ENCODE measurements around the gene SMG9.

The SMG9 gene

DNA sequence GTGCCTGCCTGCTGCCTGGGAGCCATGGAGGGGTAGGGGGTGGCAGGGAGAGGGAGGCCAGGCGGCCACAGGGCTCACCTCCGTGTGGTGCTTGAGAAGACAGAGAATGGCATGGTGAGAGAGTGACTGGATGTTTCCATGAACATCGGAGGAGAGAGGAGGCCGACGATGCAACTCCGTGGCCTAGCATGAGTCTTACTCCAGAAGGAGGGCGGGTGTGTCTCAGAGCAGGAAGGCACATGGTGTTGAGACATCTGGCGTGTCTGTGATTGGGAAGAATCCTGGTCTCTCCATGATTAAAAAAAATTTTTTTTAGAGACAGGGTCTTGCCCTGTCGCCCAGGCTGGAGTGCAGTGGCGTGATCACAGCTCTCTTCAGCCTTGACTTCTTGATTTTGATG, 33.8 kb downstream of the SMG9 start:
- DNase-seq: no peak
- Histone ChIP-seq H3K4me3 (ENCODE audit: low read depth, low read length) (no peak overlapping the region), H3K36me3 (replicated peaks) (no peaks in the 10 kb centered on the region), H3K27me3 (replicated peaks) (no peaks in the 10 kb centered on the region), H3K27ac (no peak overlapping the region)
- in situ Hi-C loops (cut with HindIII; ENCODE audit: low pct_ligation_motif_present, low sequenced_read_pairs): no loop called here
- TF ChIP-seq, protein P1, sequence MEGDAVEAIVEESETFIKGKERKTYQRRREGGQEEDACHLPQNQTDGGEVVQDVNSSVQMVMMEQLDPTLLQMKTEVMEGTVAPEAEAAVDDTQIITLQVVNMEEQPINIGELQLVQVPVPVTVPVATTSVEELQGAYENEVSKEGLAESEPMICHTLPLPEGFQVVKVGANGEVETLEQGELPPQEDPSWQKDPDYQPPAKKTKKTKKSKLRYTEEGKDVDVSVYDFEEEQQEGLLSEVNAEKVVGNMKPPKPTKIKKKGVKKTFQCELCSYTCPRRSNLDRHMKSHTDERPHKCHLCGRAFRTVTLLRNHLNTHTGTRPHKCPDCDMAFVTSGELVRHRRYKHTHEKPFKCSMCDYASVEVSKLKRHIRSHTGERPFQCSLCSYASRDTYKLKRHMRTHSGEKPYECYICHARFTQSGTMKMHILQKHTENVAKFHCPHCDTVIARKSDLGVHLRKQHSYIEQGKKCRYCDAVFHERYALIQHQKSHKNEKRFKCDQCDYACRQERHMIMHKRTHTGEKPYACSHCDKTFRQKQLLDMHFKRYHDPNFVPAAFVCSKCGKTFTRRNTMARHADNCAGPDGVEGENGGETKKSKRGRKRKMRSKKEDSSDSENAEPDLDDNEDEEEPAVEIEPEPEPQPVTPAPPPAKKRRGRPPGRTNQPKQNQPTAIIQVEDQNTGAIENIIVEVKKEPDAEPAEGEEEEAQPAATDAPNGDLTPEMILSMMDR (IDR thresholded peaks at IDR 0.05; ENCODE audit: low read depth, low read length, missing control alignments): no peak

DNA sequence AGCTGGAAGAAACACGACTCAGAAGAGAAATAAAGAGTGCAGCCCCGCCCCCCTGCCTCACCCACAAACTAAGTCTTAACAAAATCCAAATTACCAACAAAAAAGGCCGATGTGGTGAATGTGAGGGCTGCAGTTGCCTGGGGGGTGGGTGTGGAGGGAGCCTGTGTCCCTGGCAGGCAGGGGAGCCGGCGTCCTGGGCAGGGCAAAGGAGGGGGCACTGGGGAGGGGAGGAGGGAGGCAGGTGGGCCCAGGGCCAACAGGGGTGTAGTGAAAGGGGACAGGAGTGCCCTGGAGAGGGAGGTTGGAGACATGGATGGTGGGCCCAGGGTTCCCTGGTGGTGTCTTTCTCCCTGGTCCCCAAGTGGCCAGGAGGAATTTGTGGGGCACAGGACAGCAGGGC, 34.8 kb downstream of the SMG9 start:
- no peaks in the 10 kb centered on the region for H3K27me3 ChIP-seq (replicated peaks)
- in situ Hi-C loops (cut with HindIII; ENCODE audit: low pct_ligation_motif_present, low sequenced_read_pairs): no loop called here
- no peak overlapping the region for H3K4me3 ChIP-seq (ENCODE audit: low read depth, low read length)
- H3K36me3 ChIP-seq (replicated peaks): no peaks in the 10 kb centered on the region
- TF ChIP-seq, protein P1 (IDR thresholded peaks at IDR 0.05; ENCODE audit: low read depth, low read length, missing control alignments): no peak
- no peak overlapping the region for H3K27ac ChIP-seq
- DNase-seq: no peak

DNA sequence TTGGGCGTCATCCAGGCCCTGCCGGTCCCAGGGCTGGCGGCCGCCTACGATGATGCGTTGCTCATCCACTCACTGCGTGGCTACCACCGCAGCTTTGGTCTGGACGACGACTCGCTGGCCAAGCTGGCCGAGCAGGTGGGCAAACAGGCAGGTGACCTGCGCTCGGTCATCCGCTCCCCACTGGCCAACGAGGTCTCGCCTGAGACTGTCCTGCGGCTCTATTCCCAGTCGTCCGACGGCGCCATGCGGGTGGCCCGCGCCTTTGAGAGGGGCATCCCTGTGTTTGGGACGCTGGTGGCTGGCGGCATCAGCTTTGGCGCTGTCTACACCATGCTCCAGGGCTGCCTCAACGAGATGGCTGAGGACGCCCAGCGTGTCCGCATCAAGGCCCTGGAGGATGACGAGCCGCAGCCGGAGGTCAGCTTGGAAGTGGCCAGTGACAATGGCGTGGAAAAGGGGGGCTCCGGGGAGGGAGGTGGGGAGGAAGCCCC, 35.3 kb downstream of the SMG9 start:
- Histone ChIP-seq H3K27me3 (replicated peaks) (no peaks in the 10 kb centered on the region), H3K27ac (no peak overlapping the region), H3K4me3 (ENCODE audit: low read depth, low read length) (no peak overlapping the region), H3K36me3 (replicated peaks) (no peaks in the 10 kb centered on the region)
- DNase-seq: no peak
- in situ Hi-C loops (cut with HindIII; ENCODE audit: low pct_ligation_motif_present, low sequenced_read_pairs): no loop called here
- TF ChIP-seq, protein P1 (IDR thresholded peaks at IDR 0.05; ENCODE audit: low read depth, low read length, missing control alignments): no peak

DNA sequence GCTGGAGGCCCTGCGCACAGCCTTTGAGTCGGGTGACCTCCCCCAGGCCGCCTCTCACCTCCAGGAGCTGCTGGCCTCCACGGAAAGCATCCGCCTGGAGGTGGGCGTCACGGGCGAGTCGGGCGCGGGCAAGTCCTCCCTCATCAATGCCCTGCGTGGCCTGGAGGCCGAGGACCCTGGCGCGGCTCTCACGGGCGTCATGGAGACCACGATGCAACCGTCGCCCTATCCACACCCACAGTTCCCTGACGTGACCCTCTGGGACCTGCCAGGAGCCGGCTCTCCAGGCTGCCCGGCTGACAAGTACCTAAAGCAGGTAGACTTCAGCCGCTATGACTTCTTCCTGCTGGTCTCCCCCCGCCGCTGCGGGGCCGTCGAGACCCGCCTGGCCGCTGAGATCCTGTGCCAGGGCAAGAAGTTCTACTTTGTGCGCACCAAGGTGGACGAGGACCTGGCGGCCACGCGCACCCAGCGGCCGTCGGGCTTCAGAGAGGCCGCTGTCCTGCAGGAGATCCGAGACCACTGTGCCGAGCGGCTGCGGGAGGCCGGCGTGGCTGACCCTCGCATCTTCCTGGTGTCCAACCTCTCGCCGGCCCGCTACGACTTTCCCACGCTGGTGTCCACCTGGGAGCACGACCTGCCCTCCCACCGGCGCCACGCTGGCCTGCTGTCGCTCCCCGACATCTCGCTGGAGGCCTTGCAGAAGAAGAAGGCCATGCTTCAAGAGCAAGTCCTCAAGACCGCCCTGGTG, 36.0 kb downstream of the SMG9 start:
- TF ChIP-seq, protein P1 (IDR thresholded peaks at IDR 0.05; ENCODE audit: low read depth, low read length, missing control alignments): no peak
- H3K36me3 ChIP-seq (replicated peaks): no peaks in the 10 kb centered on the region
- no peak overlapping the region for H3K4me3 ChIP-seq (ENCODE audit: low read depth, low read length)
- no peak for DNase-seq
- H3K27me3 ChIP-seq (replicated peaks): no peaks in the 10 kb centered on the region
- in situ Hi-C loops (cut with HindIII; ENCODE audit: low pct_ligation_motif_present, low sequenced_read_pairs): no loop called here
- H3K27ac ChIP-seq: no peak overlapping the region

DNA sequence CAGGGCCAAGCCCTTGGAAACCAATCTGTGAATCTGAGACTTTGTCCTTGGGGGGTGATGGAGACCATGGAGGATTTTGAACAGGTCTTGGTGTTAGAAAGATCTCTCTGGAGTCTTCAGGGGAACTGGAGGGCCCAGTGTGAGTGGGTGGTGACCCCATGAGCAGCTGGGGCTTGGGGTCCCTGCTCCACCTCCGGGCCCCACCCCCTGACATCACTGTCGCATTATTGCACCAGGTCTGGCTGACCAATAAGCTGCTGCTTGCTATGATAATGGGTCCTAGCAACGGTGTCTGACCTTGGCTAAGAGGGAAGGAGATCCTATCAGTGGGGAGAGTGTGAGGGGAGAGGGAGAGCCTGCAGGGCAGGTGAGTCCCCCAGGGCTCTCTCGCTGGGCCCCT, 39.0 kb downstream of the SMG9 start, which contains the start of gene IRGC:
Gene IRGC, plus strand, starts transcription at position 301 of the 400 bp plus-strand sequence. CDS start 2,483 bp downstream, outside the sequence.
- H3K27ac ChIP-seq: no peak within 1 kb of the TSS
- in situ Hi-C loops (cut with HindIII; ENCODE audit: low pct_ligation_motif_present, low sequenced_read_pairs): no loop called here

More for the DNA sequence above, 39.0 kb downstream of the SMG9 start, which contains the start of gene IRGC:
- Histone ChIP-seq H3K4me3 (ENCODE audit: low read depth, low read length) (no peak within 1 kb of the TSS), H3K36me3 (replicated peaks) (no peaks in the 10 kb centered on the region), H3K27me3 (replicated peaks) (no peaks in the 10 kb centered on the region)
- DNase-seq: no peak
- TF ChIP-seq, protein P1 (IDR thresholded peaks at IDR 0.05; ENCODE audit: low read depth, low read length, missing control alignments): no peak
